H1 (cell line): ENCODE data around the gene MIPEP. TPM values are rescaled to one million over a fixed set of nuclear protein-coding genes. Genes with fewer than 3 reads are reported as not detected.

ENCODE experiments used
- CTCF ChIA-PET: fragments of 300-600 bp; sonication (Branson Sonifier 250); formaldehyde crosslinking; loops from one replicate; lab custom pipeline; 2021; ENCODE audit not compliant: partially characterized antibody; lab: Charles Lee
- POLR2A ChIA-PET: fragments of 300-600 bp; sonication (Branson Sonifier 250); formaldehyde crosslinking; loops from one replicate; lab custom pipeline; 2021; ENCODE audit warnings: inconsistent platforms; ENCODE audit not compliant: partially characterized antibody; lab: Charles Lee
- DNase-seq, 2 experiments: peaks; one replicate each; pipeline versions ENCODE4 v3.0.0 to v3.0.0-alpha.2; 2010 to 2022; ENCODE audit warnings: low spot score in 2 of 2, low read depth in 1 of 2, mixed read lengths in 1 of 2
- FAIRE-seq: peaks from 2 replicates; lab custom pipeline; 2011; peaks lifted over from hg19 to GRCh38; lab: Jason Lieb, UNC
- H2AFZ ChIP-seq: 2 replicates; pipeline ENCODE4 v1.8.1; 2012; ENCODE audit warnings: low read length, inconsistent platforms
- H2AK5ac ChIP-seq: 2 replicates; pipeline ENCODE4 v1.6.1; 2013; ENCODE audit warnings: low read depth, low read length
- H2BK120ac ChIP-seq: replicated peaks from 2 replicates; pipeline ENCODE3; 2013; ENCODE audit warnings: low read depth, low read length, inconsistent platforms
- H2BK12ac ChIP-seq: 2 replicates; pipeline ENCODE4 v1.6.1; 2013; ENCODE audit warnings: low read depth, low read length
- H2BK15ac ChIP-seq: 2 replicates; pipeline ENCODE4 v1.6.1; 2013; ENCODE audit warnings: low read length
- H2BK20ac ChIP-seq: 2 replicates; pipeline ENCODE4 v1.6.1; 2013; ENCODE audit warnings: low read length
- H2BK5ac ChIP-seq: 2 replicates; pipeline ENCODE4 v1.6.1; 2013; ENCODE audit warnings: low read depth, low read length
- H3K14ac ChIP-seq: 2 replicates; pipeline ENCODE4 v1.6.1; 2013; ENCODE audit warnings: inconsistent platforms; ENCODE audit not compliant: insufficient read length
- H3K18ac ChIP-seq: 2 replicates; pipeline ENCODE4 v1.6.1; 2013; ENCODE audit warnings: low read length; ENCODE audit errors: extremely low read depth
- H3K23ac ChIP-seq: 2 replicates; pipeline ENCODE4 v1.6.1; 2013; ENCODE audit warnings: inconsistent platforms; ENCODE audit not compliant: insufficient read length
- H3K23me2 ChIP-seq: 2 replicates; pipeline ENCODE4 v1.6.1; 2013; ENCODE audit warnings: low read depth, low read length
- H3K27ac ChIP-seq: 2 replicates; pipeline ENCODE4 v1.6.1; 2011; ENCODE audit warnings: low read depth, low read length, inconsistent platforms
- H3K27me3 ChIP-seq, 4 experiments: replicated peaks in 1 of 4; 1 replicate in 1 of 4; 2 replicates in 3 of 4; pipeline versions ENCODE4 v1.6.1 to v1.8.1; 2011 to 2013; ENCODE audit warnings: low read length in 3 of 4, mild to moderate bottlenecking in 3 of 4, inconsistent platforms in 2 of 4, mixed read lengths in 2 of 4, moderate library complexity in 1 of 4; ENCODE audit not compliant: control insufficient read depth in 3 of 4, insufficient read depth in 3 of 4; ENCODE audit errors: extremely low read depth in 1 of 4
- H3K36me3 ChIP-seq, 4 experiments: 2 replicates each; pipeline versions ENCODE4 v1.6.1 to v1.8.1; 2011 to 2013; ENCODE audit warnings: mild to moderate bottlenecking in 4 of 4, low read length in 3 of 4, moderate library complexity in 2 of 4, control low read depth in 1 of 4, inconsistent platforms in 1 of 4; ENCODE audit not compliant: insufficient read depth in 4 of 4, control insufficient read depth in 2 of 4
- H3K4ac ChIP-seq: replicated peaks from 2 replicates; pipeline ENCODE3; 2013; ENCODE audit warnings: low read length, low read depth, mixed read lengths, inconsistent platforms; ENCODE audit not compliant: insufficient read length
- H3K4me1 ChIP-seq, 4 experiments: replicated peaks in 1 of 4; 1 replicate in 1 of 4; 2 replicates in 3 of 4; pipeline versions ENCODE4 v1.6.1 to v1.8.1; 2011 to 2013; ENCODE audit warnings: low read length in 3 of 4, inconsistent platforms in 2 of 4, mixed read lengths in 1 of 4; ENCODE audit not compliant: insufficient read depth in 4 of 4, control insufficient read depth in 3 of 4
- H3K4me2 ChIP-seq, 2 experiments: 2 replicates each; pipeline versions ENCODE4 v1.6.1 to v1.8.1; 2011 to 2013; ENCODE audit warnings: low read depth in 2 of 2, low read length in 2 of 2, control low read depth in 1 of 2, inconsistent platforms in 1 of 2, mild to moderate bottlenecking in 1 of 2; ENCODE audit not compliant: insufficient read depth in 1 of 2
- H3K4me3 ChIP-seq, 4 experiments: fragments of 200-600, 300-600 bp in 1 of 4; sonication (generic), shearing (Covaris generic), sonication (Bioruptor Twin) in 1 of 4; 2 replicates each; pipeline versions ENCODE4 v1.5.1 to v1.8.1; 2011 to 2016; ENCODE audit warnings: low read length in 4 of 4, low read depth in 3 of 4, control low read depth in 2 of 4, inconsistent platforms in 2 of 4, mild to moderate bottlenecking in 2 of 4, mixed read lengths in 1 of 4, moderate library complexity in 1 of 4; ENCODE audit not compliant: insufficient read depth in 2 of 4; ENCODE audit errors: extremely low read depth in 1 of 4
- H3K56ac ChIP-seq: replicated peaks from 2 replicates; pipeline ENCODE3; 2013; ENCODE audit warnings: low read depth, mild to moderate bottlenecking, mixed read lengths, low read length, inconsistent platforms; ENCODE audit not compliant: insufficient read length
- H3K79me1 ChIP-seq: 2 replicates; pipeline ENCODE4 v1.6.1; 2013; ENCODE audit warnings: low read depth, low read length, control low read depth
- H3K79me2 ChIP-seq, 2 experiments: 2 replicates each; pipeline versions ENCODE4 v1.6.1 to v1.8.1; 2012 to 2013; ENCODE audit warnings: low read length in 2 of 2, mild to moderate bottlenecking in 2 of 2, inconsistent platforms in 1 of 2; ENCODE audit not compliant: insufficient read depth in 2 of 2, control insufficient read depth in 1 of 2
- H3K9ac ChIP-seq, 4 experiments: replicated peaks in 1 of 4; 1 replicate in 1 of 4; 2 replicates in 3 of 4; pipeline versions ENCODE4 v1.6.1 to v1.8.1; 2011 to 2013; ENCODE audit warnings: low read depth in 3 of 4, low read length in 3 of 4, control low read depth in 2 of 4, mild to moderate bottlenecking in 2 of 4, moderate library complexity in 2 of 4, inconsistent platforms in 1 of 4; ENCODE audit errors: extremely low read depth in 1 of 4
- H3K9me3 ChIP-seq, 2 experiments: 2 replicates each; pipeline versions ENCODE4 v1.6.1 to v1.8.1; 2012 to 2013; ENCODE audit warnings: mild to moderate bottlenecking in 2 of 2, moderate library complexity in 2 of 2, control low read depth in 1 of 2, inconsistent platforms in 1 of 2, low read depth in 1 of 2, low read length in 1 of 2, mixed read lengths in 1 of 2; ENCODE audit not compliant: insufficient read depth in 2 of 2
- H4K20me1 ChIP-seq, 2 experiments: replicated peaks in 1 of 2; 2 replicates each; pipeline versions ENCODE3 to v1.8.1; 2011 to 2013; ENCODE audit warnings: inconsistent platforms in 2 of 2, low read length in 2 of 2, mild to moderate bottlenecking in 1 of 2; ENCODE audit not compliant: insufficient read depth in 2 of 2, control insufficient read depth in 1 of 2
- H4K5ac ChIP-seq: 2 replicates; pipeline ENCODE4 v1.6.1; 2013; ENCODE audit warnings: low read length, low read depth, mixed read lengths, inconsistent platforms; ENCODE audit not compliant: insufficient read length
- H4K8ac ChIP-seq: 2 replicates; pipeline ENCODE4 v1.8.0; 2013; ENCODE audit warnings: mild to moderate bottlenecking, moderate library complexity, low read length, inconsistent platforms; ENCODE audit not compliant: insufficient read depth; ENCODE audit errors: extremely low read depth
- H4K91ac ChIP-seq: replicated peaks from 2 replicates; pipeline ENCODE3; 2013; ENCODE audit warnings: low read length, mixed read lengths, inconsistent platforms; ENCODE audit not compliant: insufficient read length
- ATF3 ChIP-seq: IDR thresholded peaks from 2 replicates; pipeline ENCODE4 v1.6.1; 2011; ENCODE audit warnings: low read depth, mild to moderate bottlenecking, low read length; ENCODE audit not compliant: insufficient read depth
- CBX5 ChIP-seq: fragments of 300-800, 300-1000 bp; sonication (generic); IDR thresholded peaks from 2 replicates; pipeline ENCODE4 v1.7.1; 2016; ENCODE audit warnings: antibody characterized with exemption, low read length, low read depth
- CREB1 ChIP-seq: IDR thresholded peaks from 2 replicates; pipeline ENCODE4 v1.6.1; 2012; ENCODE audit warnings: inconsistent platforms
- EGR1 ChIP-seq: IDR thresholded peaks from 2 replicates; pipeline ENCODE4 v1.6.1; 2011; ENCODE audit warnings: low read depth, low read length, borderline replicate concordance
- POLR2A ChIP-seq, 2 experiments: IDR thresholded peaks; 1 replicate in 1 of 2; 2 replicates in 1 of 2; pipeline ENCODE4 v1.6.1; 2011; ENCODE audit warnings: low read depth in 2 of 2, low read length in 2 of 2, mild to moderate bottlenecking in 2 of 2; ENCODE audit errors: control extremely low read depth in 1 of 2
- RXRA ChIP-seq: IDR thresholded peaks from 2 replicates; pipeline ENCODE4 v1.6.1; 2011; ENCODE audit warnings: low read depth, mild to moderate bottlenecking, low read length, moderate library complexity; ENCODE audit not compliant: insufficient read depth
- SIX5 ChIP-seq: IDR thresholded peaks from 2 replicates; pipeline ENCODE4 v1.6.1; 2011; ENCODE audit warnings: mild to moderate bottlenecking, low read depth, low read length
- SP4 ChIP-seq: IDR thresholded peaks from 2 replicates; pipeline ENCODE4 v1.6.1; 2012; ENCODE audit warnings: low read length, inconsistent platforms
- TBP ChIP-seq: IDR thresholded peaks from 2 replicates; pipeline ENCODE4 v1.6.1; 2011; ENCODE audit warnings: low read depth, low read length, improper control_type of control experiment
- WGBS, 2 experiments: shearing (Covaris generic) in 1 of 2; methylation state at CpG; one replicate each; pipeline versions ENCODE4 v1.1.6 to v1.1.7; 2013 to 2015; ENCODE audit warnings: low lambda C conversion rate in 2 of 2, mixed read lengths in 2 of 2, inconsistent platforms in 1 of 2, low coverage in 1 of 2, missing lambda C conversion rate in 1 of 2; ENCODE audit not compliant: insufficient replicate concordance in 2 of 2, insufficient coverage in 1 of 2, insufficient read length in 1 of 2; ENCODE audit errors: extremely low coverage in 1 of 2, missing lambda C conversion rate in 1 of 2; 5-methylcytosine and 5-hydroxymethylcytosine counted together
- polyA plus RNA-seq, 7 experiments: library from polyadenylated mRNA; depleted of rRNA in 3 of 7; stranded (reverse) in 5 of 7; unstranded in 2 of 7; fragments of >200 nt in 5 of 7; fragments of 200-250 nt in 2 of 7; gene quantifications; 1 replicate in 5 of 7; 2 replicates in 1 of 7; 4 replicates in 1 of 7; pipeline versions ENCODE4 v1.2.1 to v1.2.3, GENCODE V29; 2011 to 2013; ENCODE audit warnings: missing spikeins in 2 of 7, mixed read lengths in 2 of 7
- total RNA-seq: library from RNA; stranded (reverse); fragmentation: NEBNext Ultra II Directional; extraction: Animal tissue kit (Norgen Biotek cat#: 25700); gene quantifications from 2 replicates; pipeline ENCODE4 v1.2.1, GENCODE V29; 2021

The MIPEP gene
- total and polyA plus RNA-seq, 2 of the 8 experiments (the other 6 are each of a cell fraction or from before 2014, with no cell fraction given), result 24.0 to 24.2 TPM

DNA sequence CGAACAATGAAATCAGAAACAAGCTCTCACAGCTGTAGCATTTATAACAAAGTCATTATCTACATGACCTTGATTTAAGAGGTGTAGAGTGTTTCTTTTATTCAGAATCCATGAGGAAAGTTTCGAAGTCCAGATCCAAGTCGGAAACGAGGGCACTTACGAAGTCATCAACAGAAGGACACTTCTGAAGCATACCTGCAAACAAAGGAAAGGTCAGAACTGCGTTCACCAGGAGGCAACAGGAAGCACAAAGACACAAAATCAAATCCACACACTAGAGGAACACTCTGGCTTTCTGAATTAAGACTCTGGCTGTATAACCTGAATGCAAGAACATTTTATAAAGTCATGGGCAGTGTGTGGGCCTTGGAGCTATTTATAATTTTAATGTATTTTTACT is 158.9 kb downstream of the MIPEP start:
- Histone ChIP-seq H3K79me2 (no peaks in the 10 kb centered on the region), H3K23ac (no peak overlapping the region), H3K56ac (no peak overlapping the region), H2BK12ac (no peak overlapping the region), H2BK120ac (no peak overlapping the region), H3K18ac (no peak overlapping the region), H3K4me1 (peaks cover 0 to 2% (median 0%) of the 10 kb centered on the region in 4 experiments; a peak in 2 of 7 replicates), H3K4ac (no peak overlapping the region), H3K14ac (no peak overlapping the region), H3K36me3 (no peaks in the 10 kb centered on the region), H3K23me2 (no peaks in the 10 kb centered on the region), H3K27me3 (no peaks in the 10 kb centered on the region), H4K20me1 (no peaks in the 10 kb centered on the region), H2BK15ac (no peak overlapping the region), H3K79me1 (no peaks in the 10 kb centered on the region), H4K5ac (no peak overlapping the region), H2AK5ac (no peak overlapping the region), H3K9ac (no peak overlapping the region), H2AFZ (no peak overlapping the region), H3K4me3 (no peak overlapping the region), H3K27ac (no peak overlapping the region), H2BK5ac (no peak overlapping the region), H2BK20ac (no peak overlapping the region), H3K9me3 (no peaks in the 10 kb centered on the region), H3K4me2 (no peak overlapping the region), H4K8ac (no peak overlapping the region), H4K91ac (no peak overlapping the region)
- POLR2A ChIA-PET, result no interaction called here
- DNase-seq, result no peak
- no peak for TF ChIP-seq EGR1
- TF ChIP-seq POLR2A (IDR thresholded peaks at IDR 0.05; ENCODE audit: control extremely low read depth in 1 of 2, low read depth in 2 of 2, low read length in 2 of 2), result no peak
- TF ChIP-seq SIX5, result no peak
- TF ChIP-seq SP4, result no peak
- no peak for TF ChIP-seq ATF3
- no peak for TF ChIP-seq CBX5
- no peak for TF ChIP-seq CREB1
- no peak for TF ChIP-seq TBP
- TF ChIP-seq RXRA, result no peak
- 96% methylated on average over 6 of the region's 6 CpGs; no CpG with 5 or more reads in 1 of the 2 experiments for WGBS, 2 experiments
- no peak for FAIRE-seq
- CTCF ChIA-PET, result interaction anchor here (0.6 to 1.0 kb wide), 2 partner anchors 33 to 111 kb away, joined by 3 read pairs; no protein-coding TSS in a partner anchor
